GM18858 (cell line): ENCODE results near the gene UCHL5.

Experiments used
- ATAC-seq: cut with Tn5 transposase; IDR thresholded peaks from one replicate; pipeline ENCODE4 v1.9.1; 2021; ENCODE audit not compliant: unreplicated experiment

UCHL5 gene, protein sequence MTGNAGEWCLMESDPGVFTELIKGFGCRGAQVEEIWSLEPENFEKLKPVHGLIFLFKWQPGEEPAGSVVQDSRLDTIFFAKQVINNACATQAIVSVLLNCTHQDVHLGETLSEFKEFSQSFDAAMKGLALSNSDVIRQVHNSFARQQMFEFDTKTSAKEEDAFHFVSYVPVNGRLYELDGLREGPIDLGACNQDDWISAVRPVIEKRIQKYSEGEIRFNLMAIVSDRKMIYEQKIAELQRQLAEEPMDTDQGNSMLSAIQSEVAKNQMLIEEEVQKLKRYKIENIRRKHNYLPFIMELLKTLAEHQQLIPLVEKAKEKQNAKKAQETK

DNA sequence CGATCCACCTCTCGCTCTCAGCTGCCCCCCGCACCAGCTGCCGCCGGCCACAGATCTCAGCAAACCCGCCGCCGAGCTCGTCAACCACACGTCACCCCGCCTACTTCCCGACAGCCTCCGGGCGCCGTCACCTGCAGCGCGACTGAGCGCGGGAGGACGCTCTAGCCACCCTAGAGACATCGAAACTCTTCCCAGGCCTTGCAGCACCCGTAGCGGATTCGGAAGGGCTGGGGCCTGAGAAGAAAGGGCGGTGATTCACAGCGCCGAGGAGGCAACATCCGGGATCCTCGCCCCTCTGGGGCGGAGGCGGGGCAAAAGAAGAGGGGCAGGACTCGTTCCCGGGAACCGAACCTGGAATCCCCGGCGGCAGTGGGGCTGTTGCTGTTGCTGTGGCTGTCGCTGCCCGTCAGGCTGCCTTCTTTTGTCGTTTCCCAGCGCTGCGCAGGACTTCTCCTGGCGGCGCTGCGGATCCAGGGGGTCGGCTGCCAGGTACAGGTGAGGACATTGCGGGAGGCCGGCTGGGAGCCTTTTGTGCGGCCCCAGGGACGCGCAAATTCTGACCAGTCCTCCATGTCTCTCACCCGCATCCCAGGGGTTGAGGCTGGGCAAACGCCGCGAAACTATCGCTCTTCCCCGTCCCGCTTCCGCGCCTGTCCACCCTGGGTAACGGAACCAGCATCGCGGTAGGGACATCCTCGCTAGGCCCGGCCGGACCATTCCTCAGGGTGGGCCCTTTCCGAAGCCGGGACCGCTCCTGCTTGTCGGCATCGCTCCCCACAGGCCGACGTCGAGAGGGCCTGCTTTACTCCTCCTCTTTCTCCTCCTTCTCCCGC, at the start of gene UCHL5, which contains the start of gene RO60:
TSS of gene UCHL5 (minus strand) at position 79 of the 833 bp plus-strand sequence. CDS start 100 bp downstream, outside the sequence.
TSS of gene RO60 (plus strand) at position 331 of the 833 bp plus-strand sequence. CDS start 9,443 bp downstream, outside the sequence.
- ATAC-seq: peak; percentile 91

DNA sequence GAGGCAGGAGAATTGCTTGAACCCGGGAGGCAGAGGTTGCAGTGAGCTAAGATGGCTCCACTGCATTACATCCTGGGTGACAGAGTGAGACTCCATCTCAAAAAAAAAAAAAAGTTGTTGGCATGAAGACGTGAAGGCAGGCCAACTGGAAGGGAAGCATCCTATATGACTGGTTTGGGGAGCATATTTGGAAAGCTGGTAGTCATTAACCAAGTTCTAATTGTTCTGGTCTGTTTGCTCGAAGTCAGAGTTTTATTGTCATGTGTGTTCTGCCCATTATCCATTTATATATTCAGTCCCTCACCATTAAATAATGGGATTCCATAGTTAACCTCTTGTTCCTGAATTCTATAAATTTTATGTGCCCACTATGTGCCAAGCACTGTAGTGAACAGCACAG, 49.3 kb upstream of the UCHL5 start:
- ATAC-seq: no peak

DNA sequence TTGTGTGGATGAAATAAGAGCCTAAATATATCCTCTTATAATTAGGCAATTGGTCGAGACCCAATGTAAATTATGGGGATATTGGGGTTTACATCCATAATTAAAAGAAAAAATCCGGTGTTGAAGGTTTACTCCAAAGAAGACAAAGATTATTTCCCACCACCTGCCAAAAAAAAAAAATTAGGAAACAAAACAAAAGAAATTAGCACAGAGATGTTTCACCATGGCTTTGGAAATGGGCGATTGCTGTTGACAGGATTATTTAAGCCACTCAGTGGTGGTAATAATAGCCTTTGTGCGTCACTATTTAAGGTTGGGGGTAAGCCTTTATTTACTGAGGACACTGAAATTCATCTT, 46.6 kb upstream of the UCHL5 start:
- ATAC-seq: no peak

DNA sequence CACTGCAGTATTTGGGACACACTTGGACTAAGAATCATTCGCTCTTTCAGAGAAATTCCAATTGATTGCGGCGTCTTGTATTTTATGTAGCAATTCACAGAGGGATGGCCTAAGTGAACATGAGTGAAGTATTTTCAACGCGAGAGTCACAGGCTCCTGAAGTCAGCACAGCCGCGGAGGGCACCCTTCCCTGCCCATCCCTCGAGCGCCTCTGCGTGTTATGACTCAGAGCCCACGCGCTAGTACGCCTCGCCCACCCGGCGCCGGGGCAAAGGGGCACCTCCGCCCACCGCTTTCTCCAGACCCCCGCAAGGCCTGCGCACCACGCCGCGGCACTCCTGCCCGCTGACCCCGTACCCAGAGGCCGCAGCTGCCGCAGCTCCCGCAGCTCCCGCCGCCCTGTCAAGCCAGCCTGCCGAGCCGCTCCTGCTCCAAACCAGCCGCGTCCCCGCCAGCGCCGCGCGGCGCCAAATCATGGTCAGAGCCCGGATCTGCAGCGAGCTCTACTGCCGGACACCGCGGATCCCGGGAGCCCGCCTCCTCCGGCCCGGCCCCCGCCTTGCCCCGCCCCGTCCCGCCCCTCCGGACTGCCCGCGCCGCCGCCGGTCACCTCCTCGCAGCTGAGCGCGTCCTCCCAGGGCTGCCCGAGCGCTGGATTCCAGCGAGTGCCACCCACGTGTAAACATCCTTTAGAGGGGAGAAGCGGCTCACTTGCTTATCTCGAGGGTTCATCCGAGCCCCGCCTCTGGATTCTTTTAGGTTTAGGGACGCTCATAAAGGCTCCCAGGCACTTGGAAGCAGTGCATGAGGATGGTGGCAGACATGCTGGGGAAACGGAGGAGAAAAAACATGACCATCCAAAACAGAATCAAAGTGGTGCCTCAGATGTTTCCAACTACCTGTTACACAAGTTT, 46.0 kb upstream of the UCHL5 start, which contains the start of gene GLRX2:
TSS of gene GLRX2 (minus strand) at position 508 of the 914 bp plus-strand sequence. CDS start at position 476, 32 bp downstream.
- ATAC-seq: peak; percentile 72

DNA sequence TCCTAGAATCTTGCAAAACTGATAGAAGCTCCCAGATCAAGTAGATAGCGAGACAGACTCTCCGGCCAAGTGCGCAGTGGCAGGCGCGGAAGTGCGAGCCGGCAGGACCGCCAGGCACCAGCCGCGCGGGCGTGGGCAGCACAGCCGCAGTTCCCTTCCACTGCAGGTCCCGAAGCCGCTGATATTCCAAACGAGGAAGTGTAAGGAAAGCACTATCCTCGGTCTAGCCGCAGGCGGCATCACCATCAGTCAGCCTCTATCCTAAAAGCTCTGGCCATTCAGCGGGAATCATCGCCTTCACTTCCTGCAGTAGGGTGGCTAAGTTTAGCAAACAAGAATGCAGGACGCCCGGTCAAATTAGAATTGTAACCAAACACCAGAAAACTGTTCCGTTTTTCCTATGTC, 45.3 kb upstream of the UCHL5 start:
- ATAC-seq: peak; percentile 27

DNA sequence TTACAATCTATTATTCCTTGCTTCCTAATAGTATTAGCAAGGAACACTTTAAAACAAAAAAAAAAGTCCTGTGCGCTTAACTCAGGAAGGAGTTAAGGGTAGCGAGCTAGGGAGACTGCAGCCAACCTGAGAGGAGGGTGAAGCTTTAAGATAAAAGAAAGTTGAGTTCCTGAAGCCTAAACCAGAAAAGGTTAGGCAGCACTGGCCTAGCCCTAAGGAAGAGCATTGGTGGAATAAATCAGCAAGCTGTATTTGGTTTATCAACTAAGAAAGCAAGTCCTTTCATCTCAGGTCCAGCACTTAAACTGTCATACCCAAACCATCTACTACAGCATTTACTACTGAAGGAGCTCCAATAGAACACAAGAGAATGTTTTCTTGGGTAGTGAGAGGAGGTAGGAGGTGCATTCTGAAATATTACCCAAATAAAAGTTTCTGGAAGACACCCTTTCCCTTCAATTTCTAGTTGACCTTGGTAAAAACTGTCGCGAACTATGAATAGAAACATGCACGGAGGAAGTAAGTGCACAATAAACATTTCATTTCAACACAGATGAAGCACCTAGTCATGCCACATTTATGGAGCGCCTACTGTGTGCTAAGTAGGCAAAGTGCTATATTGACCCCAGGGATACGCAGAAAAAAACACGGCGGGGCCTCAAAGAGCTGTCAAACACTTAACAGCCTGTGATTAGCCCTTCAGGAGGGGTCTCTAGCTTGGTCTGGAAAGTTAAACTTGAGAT, 44.8 kb upstream of the UCHL5 start:
- no peak for ATAC-seq

DNA sequence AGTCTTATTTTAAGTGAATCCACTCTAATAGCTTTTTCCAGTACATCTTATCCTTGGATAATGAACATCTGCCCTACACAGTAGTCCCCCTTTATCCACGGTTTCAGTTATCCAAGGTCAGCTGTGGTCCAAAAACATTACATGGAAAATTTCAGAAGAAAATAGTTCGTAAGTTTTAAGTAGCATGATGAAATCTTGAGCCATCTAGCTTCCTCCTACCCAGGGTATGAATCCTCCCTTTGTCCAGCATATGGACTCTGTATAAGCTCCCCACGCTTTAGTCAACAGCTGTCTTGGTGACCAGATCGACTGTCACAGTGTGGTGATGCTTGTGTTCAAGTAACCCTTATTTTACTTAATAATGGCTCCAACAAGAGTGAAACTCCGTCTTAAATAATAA, 43.5 kb upstream of the UCHL5 start:
- no peak for ATAC-seq

DNA sequence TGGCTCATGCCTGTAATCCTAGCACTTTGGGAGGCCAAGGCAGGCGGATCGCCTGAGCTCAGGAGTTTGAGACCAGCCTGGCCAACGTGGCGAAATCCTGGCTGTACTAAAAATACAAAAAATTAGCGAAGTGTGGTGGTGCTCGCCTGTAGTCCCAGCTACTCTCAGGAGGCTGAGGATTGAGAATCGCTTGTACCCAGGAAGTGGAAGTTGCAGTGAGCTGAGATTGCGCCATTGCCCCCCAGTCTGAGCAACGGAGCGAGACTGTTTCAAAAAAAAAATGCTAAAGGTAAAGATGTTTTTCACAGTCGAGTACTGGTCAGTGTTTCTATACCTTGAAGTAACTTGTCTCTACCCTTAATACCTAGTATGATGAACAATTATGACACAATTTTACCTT, 35.0 kb upstream of the UCHL5 start:
- ATAC-seq: no peak

DNA sequence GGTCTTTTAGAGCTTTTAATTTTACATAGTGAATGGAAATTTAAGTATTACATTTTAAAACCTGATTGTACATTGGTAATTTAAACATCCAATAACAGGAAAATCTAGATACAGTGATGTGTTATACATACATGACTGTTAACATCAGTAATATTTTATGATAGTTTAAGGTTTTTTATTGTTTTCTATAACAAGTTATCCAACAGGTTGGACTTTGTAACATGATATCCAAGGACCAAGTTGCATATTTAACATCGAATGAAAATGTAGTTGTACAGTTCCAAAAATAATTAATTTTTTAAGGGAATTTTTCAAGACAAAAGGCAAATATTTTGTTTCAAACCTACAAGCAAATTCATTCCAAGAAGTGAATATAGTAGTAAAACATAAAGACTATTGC, 31.7 kb upstream of the UCHL5 start:
- ATAC-seq: no peak

DNA sequence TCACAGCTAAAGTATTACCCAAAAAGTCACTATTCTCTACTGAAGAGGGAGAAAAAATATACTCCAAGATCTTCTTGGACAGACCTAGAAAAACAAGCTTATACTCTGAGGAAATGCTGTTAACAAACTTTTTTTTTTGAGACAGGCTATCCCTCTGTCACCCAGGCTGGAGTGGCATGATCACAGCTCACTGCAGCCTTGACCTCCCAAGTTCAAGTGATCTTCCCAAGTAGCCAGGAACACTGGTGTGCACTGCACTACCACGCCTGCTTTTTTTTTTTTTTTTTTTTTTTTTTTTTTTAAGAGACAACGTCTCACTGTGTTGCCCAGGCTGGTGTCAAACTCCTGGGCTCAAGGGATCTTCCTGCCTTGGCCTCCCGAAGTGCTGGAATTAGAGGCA, 28.7 kb upstream of the UCHL5 start:
- no peak for ATAC-seq

DNA sequence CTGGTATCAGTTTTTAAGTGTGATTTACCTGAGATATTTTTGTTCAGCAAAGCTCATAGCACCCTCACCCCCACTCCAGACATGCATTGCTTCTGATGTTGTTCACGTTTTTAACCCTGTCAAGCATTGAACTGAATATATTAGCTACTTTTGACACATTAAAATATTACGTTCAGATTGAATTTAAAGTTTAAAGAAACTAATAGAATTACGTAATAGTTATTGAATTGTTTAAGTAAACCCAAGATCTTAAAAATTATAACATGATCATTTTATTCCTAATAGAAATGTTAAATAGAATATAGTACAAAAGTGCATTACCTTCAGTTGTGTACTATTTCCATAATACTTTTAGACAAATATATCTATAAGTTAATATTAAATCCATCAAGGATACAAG, 27.2 kb upstream of the UCHL5 start:
- no peak for ATAC-seq

DNA sequence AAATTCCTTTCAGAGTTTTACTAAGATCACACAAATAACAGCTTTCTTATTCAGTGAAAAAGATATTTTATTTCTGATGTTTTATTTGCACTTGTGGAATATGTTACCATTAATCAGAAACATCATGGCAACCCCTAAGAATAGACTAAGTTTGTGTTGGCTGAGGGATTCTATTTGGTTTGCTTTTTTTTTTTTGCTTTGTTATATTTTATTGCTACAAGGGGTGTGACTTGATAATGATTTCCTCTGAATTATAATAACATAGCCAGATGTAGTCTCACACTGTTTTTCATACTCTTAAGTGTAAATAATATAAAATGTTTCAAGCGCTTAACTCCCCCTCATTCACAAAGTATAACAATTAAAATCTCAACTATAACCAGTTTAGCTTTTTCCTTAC, 26.1 kb upstream of the UCHL5 start:
- ATAC-seq: no peak

DNA sequence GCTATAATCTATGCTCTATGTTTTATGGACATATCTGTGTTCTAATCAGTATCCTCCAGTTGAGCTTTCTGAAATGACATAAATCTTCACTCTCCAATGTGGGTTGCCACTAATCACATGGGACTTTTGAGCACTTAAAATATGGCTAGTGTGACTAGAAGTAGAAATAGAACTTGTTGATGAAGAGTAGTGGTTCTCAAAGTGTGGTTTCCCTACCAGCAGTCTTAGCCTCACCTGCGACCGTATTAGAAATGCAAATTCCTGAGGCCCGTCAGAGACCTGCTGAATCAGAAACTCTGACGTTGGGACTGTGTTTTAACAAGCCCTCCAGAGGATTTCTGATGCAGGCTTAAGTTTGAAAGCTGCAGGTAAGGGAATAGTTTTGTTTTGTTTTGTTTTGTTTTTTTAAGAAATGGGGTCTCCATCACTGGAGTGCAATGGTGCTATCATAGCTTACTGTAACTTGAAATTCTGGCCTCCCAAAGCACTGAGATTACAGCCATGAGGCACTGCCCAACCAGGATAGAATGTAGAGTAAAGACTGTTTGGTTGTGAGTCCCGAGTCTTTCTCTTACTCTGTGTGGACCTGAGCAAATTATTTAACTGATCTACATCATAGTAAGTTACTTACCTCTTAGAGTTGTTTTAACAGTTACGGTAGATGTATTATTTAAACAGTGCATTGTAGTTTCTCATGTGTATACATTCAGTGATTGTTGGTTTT, 24.4 kb upstream of the UCHL5 start:
- peak; percentile 91 for ATAC-seq

DNA sequence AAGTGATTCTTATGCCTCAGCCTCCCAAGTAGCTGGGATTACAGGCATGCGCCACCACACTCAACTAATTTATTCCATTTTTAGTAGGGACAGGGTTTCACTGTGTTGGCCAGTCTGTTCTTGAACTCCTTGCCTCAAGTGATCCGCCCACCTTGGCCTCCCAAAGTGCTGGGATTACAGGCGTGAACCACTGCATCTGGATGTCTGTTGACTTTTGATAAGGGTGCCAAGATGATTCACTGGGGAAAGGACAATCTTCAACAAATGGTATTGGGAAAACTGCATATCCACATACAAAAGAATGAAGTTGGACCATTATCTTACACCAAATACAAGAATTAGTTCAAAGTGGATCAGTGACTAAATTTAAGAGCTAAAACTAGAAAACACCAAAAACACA, 20.0 kb upstream of the UCHL5 start:
- no peak for ATAC-seq

DNA sequence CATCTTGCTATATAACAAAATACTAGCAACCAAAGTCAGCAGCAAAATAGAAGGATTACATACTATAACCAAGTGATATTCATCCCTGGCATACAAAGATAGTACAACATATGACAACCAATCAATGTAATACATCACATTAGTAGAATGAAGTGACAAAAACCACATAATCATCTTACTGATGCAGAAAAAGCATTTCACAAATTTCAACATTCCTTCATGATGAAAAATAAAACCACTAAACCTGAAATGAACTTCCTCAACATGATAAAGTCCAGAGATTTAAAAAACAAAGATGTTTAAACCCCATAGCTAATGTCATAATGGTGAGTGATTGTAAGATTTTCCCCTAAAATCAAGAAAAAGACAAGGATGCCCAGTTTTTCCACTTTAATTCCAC, 18.8 kb upstream of the UCHL5 start:
- ATAC-seq: no peak

DNA sequence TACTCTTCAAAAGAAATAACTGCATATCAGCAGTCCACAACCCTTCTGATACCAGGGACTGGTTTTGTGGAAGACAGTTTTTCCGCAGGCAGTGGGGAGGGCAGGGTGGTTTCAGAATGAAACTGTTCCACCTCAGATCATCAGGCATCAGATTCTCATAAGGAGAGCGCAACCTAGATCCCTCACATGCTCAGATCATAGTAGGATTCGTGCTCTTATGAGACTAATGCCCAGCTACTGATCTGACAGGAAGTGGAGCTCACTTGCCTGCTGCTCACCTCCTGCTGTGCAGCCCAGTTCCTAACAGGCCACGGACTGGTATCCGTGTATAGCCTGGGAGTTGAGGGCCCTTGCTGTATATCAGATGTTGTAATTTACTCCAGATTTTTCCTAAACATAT, 11.8 kb upstream of the UCHL5 start:
- peak; percentile 57 for ATAC-seq

DNA sequence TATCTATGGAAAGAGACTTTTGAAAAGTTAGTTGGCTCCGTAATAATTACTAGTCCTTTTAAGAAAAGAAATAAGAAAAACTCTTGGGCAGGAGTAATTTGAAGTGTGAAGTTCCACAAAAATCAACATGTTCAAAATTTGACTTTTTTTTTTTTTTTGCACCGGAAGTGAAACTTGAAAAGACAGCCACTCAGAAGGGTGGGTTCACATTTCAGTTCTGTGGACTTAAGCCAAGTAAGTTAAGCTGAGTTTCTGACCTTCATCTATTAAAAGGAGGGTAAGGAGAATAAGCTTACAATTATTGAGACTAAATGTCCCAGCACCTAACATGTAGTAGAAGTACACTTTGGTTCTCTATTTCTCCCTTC, 11.2 kb upstream of the UCHL5 start:
- ATAC-seq: no peak

DNA sequence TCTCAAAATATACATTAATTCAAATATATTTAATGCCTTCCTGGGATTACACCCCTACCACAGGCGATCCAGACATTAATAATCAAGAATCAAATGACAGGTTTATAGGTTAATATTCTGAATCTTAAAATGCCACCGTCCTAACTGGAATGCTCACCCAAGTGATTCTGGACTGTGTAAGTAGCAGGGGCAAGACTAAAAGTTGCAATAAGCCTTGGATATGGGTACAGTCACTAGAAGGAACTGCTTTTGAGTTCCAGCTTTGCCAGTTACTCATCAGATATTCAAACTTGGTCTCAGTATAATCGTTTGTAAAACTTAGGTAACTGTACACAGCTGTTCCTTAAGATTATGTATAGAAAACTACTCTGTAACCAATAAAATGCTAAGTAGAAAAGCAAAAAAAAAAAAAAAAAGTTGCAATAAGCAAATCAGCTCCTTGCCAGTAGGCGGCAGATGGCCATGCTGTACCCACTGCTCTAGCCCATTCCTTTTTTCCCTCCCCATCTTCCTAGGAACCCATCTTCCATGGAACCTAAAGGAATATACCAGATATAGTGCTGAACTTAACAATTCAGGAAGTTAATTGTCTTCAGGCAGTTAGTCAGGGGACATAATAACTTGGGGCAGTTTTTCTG, 10.7 kb upstream of the UCHL5 start:
- ATAC-seq: no peak

DNA sequence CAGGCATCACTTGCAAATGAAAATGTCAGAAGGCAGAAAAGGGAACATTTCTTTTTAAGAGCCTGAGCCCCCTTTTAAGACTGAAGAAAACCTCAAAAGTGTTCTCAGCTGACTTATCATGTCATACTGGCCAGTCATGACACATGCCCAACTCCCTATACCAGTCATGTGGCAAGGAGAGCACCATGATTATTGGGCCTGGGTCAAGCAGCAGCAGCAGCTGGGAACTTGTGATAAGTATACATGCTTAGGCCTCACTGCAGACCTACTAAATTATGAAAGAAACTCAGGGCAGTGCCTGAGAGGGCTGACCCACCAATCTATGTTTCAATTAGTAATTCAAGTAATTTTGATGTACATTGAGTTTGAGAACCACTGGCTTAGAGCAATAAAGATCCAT, 8.9 kb upstream of the UCHL5 start:
- no peak for ATAC-seq
